NCI-H1417 treated with DMSO at 0.1 percent for 48 hours (cell line): ENCODE data around the gene ZNF57.
"Not testable (repeated sequence)": the region's sequence is repeated elsewhere in the genome, so short reads cannot be mapped to it uniquely, and the experiment has no call there.

Experiments used
- DNase-seq: peaks from one replicate; lab custom pipeline; 2025; lab: John Stamatoyannopoulos, UW

ZNF57 gene

GRCh38 chr19:2952953-2953481 is 52.3 kb downstream of the ZNF57 start:
- DNase-seq = peak; percentile 16

GRCh38 chr19:2957160-2957559 is 56.4 kb downstream of the ZNF57 start:
- no peak for DNase-seq

GRCh38 chr19:2960120-2960519 is 59.4 kb downstream of the ZNF57 start:
- DNase-seq = no peak

GRCh38 chr19:2962018-2962670 is 61.4 kb downstream of the ZNF57 start:
- DNase-seq = peak; percentile 71

- DNase-seq = no peak
Measured at GRCh38 chr19:2963122-2963521, 62.4 kb downstream of the ZNF57 start.

- DNase-seq = not testable (repeated sequence)
Measured at GRCh38 chr19:2963631-2964030, 62.9 kb downstream of the ZNF57 start.

GRCh38 chr19:2964874-2965273 is 64.1 kb downstream of the ZNF57 start:
- DNase-seq = no peak

GRCh38 chr19:2967972-2968371 is 67.2 kb downstream of the ZNF57 start:
- DNase-seq = no peak
